HG03066 (cell line): ENCODE data around the gene TLCD3B.

ENCODE experiments used
- ATAC-seq: cut with Tn5 transposase; IDR thresholded peaks from one replicate; pipeline ENCODE4 v1.9.1; 2021; ENCODE audit warnings: low read depth; ENCODE audit not compliant: unreplicated experiment

The TLCD3B gene

GRCh38 chr16:30006659-30007377, 24.3 kb downstream of the TLCD3B start:
- ATAC-seq, result no peak

GRCh38 chr16:30006095-30006473, 25.0 kb downstream of the TLCD3B start:
- no peak for ATAC-seq

GRCh38 chr16:30005341-30006094, 25.6 kb downstream of the TLCD3B start:
- ATAC-seq, result no peak

- no peak for ATAC-seq
Measured at GRCh38 chr16:30004811-30005242, 26.2 kb downstream of the TLCD3B start.

- no peak for ATAC-seq
Measured at GRCh38 chr16:30004424-30004776, 26.7 kb downstream of the TLCD3B start.

DNA sequence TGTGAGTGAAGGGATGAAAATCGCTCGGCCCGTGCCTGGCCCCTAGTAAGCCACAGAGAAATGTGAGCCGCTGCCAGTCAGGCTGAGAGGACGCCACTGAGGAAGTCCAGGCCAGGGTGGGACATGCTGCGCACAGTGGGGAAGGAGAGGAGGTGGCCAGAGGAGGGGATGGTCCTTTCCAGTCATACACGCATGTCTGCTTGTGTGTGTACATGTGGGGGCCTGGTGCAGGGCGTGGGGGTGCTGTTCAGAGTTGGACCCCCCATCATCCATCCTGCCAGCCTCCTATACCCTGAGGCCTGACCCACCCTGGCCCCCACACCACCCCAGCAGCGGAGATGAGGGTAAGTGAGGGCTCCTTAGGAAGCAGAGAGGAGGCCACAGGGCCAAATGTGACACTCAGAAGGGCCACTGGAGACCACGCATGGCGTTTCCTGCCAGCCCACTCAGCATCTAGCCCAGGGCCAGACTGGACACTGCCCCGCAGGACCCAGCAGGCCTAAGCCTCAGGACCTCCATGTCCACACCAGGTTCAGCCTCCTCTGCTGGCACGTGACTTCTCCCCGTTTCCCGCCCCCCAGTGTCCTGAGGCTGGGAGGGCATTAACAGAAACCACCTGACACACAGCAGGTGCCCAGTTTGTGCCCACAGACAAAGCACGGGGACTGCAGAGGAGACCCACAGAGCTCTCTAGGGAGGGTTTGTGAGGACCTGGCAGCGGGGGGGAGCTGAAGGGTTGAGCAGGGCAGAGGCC, 27.2 kb downstream of the TLCD3B start:
- ATAC-seq, result no peak

DNA sequence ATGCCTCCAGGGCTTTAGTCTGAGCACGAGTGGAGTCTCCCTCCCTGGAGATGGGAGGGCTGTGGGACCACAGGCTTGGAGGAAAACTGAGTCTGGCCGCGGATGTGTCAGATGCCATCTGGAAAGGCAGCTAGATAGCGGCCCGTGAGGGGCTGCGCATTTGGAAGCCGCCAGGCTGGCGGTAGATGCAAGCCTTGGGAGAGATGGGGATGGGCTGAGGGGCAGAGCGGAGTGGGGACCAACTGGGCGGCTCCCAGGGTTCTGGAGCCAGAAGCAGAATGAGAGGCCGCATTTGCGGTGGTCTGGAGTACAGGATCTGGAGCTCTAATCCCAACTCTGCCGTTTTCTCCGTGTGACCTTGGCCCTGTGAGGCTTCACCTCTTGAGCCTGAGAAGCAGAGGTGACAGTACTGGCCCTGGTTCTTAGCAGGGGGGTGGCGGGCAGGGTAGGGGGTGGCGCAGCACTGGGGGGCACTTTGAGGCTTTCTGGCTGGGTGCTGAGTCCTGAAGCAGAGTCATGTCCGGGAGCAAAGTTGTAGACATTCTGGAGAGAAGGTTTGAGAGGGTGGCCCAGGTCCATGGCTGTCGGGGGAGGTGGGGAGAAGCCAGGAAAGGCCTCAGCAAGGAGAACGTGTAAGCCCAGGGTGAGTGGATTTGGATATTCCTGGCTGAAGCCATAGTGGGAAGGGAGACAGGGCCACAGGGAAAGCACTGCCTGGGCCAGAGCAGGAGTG, 28.3 kb downstream of the TLCD3B start:
- ATAC-seq, result no peak

- no peak for ATAC-seq
Measured at GRCh38 chr16:30000735-30001631, 30.1 kb downstream of the TLCD3B start.

DNA sequence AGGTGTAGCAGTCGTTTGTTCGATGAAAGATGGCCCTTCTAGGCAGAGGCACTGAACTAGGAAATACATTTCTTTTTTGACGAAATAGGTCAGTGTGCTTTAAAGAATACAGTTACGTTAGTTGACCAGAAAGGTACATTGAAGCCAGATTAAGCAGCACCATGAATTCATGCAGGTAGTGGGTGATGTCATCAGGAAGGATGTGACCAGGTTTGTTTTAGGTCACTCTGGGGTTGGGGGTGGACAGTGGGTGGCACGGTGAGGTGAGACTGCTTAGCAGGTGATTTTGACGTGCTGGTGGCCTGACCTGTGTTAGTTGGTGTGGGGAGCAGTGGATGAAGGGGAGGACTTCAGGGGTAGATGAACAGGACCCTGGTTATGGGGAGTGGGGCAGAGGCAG, 31.5 kb downstream of the TLCD3B start:
- ATAC-seq, result no peak

- no peak for ATAC-seq
Measured at GRCh38 chr16:29996766-29997250, 34.3 kb downstream of the TLCD3B start.

DNA sequence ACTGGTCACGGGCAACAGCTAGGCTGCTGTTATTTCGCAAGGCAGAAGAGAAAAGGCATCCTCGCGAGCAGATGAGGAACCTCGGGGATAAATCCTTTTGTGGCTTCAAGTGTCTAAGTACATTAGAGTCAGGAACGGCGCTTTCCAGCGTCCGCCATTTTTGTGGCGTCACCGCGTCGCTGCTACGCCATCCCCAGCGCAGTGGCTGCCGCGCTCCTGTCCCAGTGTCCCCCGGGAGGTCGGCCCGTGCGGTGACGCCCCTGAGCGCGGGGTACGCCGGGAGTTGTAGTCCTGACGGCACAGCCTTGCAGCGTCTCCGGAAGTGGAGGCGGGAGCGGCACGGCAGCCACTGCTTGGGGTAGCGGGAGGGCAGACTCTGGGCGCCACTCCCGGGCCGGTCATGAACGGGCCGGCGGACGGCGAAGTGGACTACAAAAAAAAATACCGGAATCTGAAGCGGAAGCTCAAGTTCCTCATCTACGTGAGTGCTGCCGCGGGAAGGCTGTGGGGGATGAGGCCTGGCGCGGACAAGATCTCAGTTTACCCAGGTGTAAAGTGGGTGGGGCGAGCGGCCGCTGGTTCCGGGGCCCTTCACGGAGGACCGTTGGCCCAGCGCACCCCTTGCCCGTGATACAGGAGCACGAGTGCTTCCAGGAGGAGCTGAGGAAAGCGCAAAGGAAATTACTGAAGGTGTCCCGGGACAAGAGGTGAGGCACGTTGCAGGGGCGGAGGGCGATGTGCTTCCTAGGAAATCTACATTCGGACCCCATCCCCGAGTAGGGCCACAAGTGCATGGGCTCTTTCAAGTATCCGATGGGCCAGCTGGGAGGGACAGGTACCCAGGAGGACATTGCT, 34.9 kb downstream of the TLCD3B start, which contains the start of gene INO80E:
Gene INO80E, plus strand, starts transcription at position 331 of the 855 bp plus-strand sequence. Its CDS starts 70 bp downstream, at position 401.
- ATAC-seq, result peak; percentile 92

- ATAC-seq, result peak; percentile 43
Measured at GRCh38 chr16:29995324-29995910, 35.7 kb downstream of the TLCD3B start, which contains the start of gene HIRIP3. HIRIP3 (minus strand) TSS chr16:29995617; CDS start chr16:29995605, 12 bp downstream.

DNA sequence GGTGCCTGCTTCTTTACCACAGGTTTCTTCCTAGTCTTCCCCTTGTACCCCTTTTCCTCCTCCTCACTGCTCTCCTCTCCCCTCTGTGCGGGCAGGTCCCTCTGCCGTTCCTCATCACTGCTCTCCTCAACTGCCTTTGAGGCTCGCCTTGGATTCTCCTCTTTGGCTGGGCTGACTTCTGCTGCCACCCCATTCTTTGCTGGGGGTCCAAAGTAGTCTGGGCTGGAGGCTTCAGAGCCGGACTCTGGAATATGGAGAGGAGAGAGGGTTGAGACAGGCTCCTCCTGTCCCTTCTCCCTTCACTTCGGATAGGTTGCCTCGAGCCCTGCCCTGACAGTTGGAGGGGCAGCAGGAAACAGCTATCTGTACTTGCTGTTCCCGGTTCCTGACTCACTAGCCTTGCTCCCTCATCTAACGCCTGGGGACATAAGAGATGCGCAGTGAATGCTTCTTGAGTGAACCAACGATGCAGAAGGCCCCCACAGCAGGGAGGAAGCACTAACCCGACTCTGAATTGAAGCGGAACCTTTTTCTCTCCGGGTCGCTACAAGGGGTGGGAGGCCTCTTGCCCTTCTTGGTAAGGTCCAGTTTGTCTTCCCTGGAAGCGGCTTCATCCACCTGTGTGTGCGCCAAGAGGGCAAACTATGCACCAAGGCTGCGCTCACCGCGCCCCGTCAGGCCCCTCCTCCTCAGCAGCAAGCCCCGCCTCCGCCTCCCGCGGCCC, 36.3 kb downstream of the TLCD3B start:
- peak; percentile 27 for ATAC-seq

- no peak for ATAC-seq
Measured at GRCh38 chr16:29993903-29994599, 37.0 kb downstream of the TLCD3B start.

DNA sequence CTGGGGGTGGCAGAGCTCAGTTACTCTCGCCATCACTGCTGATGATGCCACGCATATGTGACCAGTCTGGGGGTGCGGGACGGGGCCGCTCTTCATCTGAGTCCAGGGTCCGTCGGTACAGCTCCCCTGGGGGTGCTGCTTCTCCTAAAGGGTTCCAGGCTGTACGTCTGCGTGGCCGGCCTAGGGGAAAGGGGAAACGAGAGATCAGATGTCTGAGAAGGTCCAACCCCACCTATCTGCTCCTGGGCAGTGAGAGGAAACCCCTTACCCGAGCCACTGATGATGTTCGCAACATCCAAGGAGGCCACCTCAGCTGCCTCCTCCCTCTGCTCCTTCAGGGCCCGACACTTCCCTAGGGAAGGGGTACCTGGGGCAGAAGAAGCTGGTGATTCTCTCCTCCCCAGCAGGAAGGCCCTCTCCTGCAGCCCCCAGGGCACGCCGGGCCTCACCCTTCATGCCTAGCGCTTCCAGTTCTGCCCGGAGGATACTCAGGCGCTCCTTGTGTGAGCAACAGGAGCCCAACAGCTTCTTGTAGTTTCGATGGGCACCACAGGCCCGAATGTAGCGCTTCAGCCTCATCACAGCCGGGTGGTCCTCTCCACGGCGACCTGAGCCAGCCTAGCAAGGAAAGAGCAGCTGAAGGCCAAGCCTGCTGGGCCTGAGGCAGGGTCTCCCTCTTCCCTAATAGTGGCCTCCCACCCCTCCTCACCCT, 37.7 kb downstream of the TLCD3B start:
- no peak for ATAC-seq

DNA sequence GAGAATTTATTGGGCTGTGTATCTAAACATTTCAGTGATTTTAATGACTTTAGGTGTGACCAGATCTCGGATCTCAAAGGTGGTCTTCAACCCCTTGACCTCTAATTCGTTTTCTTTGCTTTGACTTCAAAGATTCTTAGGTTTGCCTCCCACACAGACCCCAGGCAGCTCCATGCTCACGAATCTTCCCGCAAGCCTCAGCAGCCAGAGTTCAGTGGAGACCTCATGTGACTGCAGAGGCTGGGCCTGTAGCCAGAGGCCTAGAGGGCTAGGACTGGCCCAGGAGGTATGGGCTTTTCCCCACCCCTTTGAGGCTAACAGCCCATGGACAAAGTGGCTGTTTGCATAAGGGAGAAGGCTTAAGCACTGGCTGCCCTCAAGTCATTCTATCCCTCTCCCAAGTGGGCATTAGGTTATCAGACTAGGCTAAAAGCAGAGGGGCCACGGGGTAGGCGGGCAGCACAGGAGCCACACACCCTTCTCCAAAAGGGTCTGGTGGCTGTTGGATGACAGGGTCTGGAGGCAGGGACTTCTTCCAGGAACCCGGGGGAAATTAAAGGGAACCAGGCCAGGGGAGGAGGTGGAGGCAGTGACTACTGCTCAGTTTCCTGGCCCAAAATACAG, 38.6 kb downstream of the TLCD3B start:
- ATAC-seq, result no peak
